GM12878 (cell line): Measurements from ENCODE around the gene HRG. TPM values are rescaled to one million over a fixed set of nuclear protein-coding genes. Genes with fewer than 3 reads are reported as not detected.

Experiments
- ATAC-seq: fragments of 200-7000 bp; cut with Tn5 transposase; 3 replicates; pipeline ENCODE4 v1.9.1; 2020; ENCODE audit warnings: mild to moderate bottlenecking, moderate library complexity
- BruUV-seq: library from RNA; stranded (reverse); fragments of 400-500 nt; replicated peaks from 2 replicates; lab custom pipeline; 2021; lab: Mats Ljungman, UMichigan
- CTCF ChIA-PET: fragments of 300-600 bp; sonication (Branson Sonifier 250); formaldehyde crosslinking; extraction: SDS; loops from one replicate; lab custom pipeline; 2021; ENCODE audit warnings: inconsistent platforms; lab: Yijun Ruan, JAX
- POLR2A ChIA-PET: fragments of 350-600 bp; formaldehyde crosslinking; extraction: SDS; loops from one replicate; lab custom pipeline; 2021; ENCODE audit warnings: inconsistent platforms; lab: Charles Lee
- RAD21 ChIA-PET: fragments of 300-600 bp; sonication (Branson Sonifier 250); formaldehyde crosslinking; loops from one replicate; lab custom pipeline; 2023; ENCODE audit warnings: antibody characterized with exemption; ENCODE audit not compliant: unreplicated experiment; lab: Charles Lee
- SMC1A ChIA-PET: fragments of 300-600 bp; sonication (Branson Sonifier 250); formaldehyde crosslinking; loops from one replicate; lab custom pipeline; 2023; ENCODE audit not compliant: unreplicated experiment, uncharacterized antibody; lab: Charles Lee
- DNase-seq: peaks from one replicate; pipeline ENCODE4 v3.0.0-alpha.2; 2011; ENCODE audit warnings: low read depth, low spot score
- FAIRE-seq: peaks from 3 replicates; lab custom pipeline; 2011; peaks lifted over from hg19 to GRCh38; lab: Jason Lieb, UNC
- H2AFZ ChIP-seq: 2 replicates; pipeline ENCODE4 v1.6.0; 2011; ENCODE audit warnings: low read depth, low read length, control low read depth; ENCODE audit not compliant: control insufficient read depth
- H3K27ac ChIP-seq: 2 replicates; pipeline ENCODE4 v1.5.1; 2011; ENCODE audit warnings: control low read depth; ENCODE audit not compliant: control insufficient read depth, insufficient read depth
- H3K27me3 ChIP-seq, 2 experiments: replicated peaks in 1 of 2; 2 replicates each; pipeline versions ENCODE4 v1.6.0 to v1.6.1; 2011; ENCODE audit warnings: low read length in 1 of 2; ENCODE audit not compliant: control insufficient read depth in 2 of 2, insufficient read depth in 2 of 2
- H3K36me3 ChIP-seq, 2 experiments: 2 replicates each; pipeline ENCODE4 v1.5.1; 2011; ENCODE audit warnings: low read length in 1 of 2; ENCODE audit not compliant: control insufficient read depth in 2 of 2, insufficient read depth in 2 of 2
- H3K4me1 ChIP-seq: 2 replicates; pipeline ENCODE4 v1.6.1; 2011; ENCODE audit warnings: mild to moderate bottlenecking, low read length, moderate library complexity, mixed read lengths; ENCODE audit not compliant: control insufficient read depth, insufficient read depth
- H3K4me2 ChIP-seq: 2 replicates; pipeline ENCODE4 v1.6.0; 2011; ENCODE audit warnings: control low read depth; ENCODE audit not compliant: control insufficient read depth, insufficient read depth
- H3K4me3 ChIP-seq: fragments of 200-600 bp; sonication (generic); 2 replicates; pipeline ENCODE4 v1.5.1; 2016
- H3K79me2 ChIP-seq: 2 replicates; pipeline ENCODE4 v1.6.0; 2011; ENCODE audit warnings: low read length; ENCODE audit not compliant: control insufficient read depth, insufficient read depth
- H3K9ac ChIP-seq: 2 replicates; pipeline ENCODE4 v1.8.0; 2011; ENCODE audit warnings: low read length, control low read depth, mixed read lengths; ENCODE audit not compliant: control insufficient read depth, insufficient read depth
- H3K9me3 ChIP-seq: replicated peaks from 3 replicates; pipeline ENCODE4 v1.5.1; 2011; ENCODE audit warnings: mild to moderate bottlenecking, low read length; ENCODE audit not compliant: control insufficient read depth, insufficient read depth
- H4K20me1 ChIP-seq: 2 replicates; pipeline ENCODE4 v1.6.0; 2011; ENCODE audit not compliant: control insufficient read depth, insufficient read depth
- BACH1 ChIP-seq: fragments of 450-650 bp; IDR thresholded peaks from 2 replicates; pipeline ENCODE4 v1.6.1; 2017; ENCODE audit warnings: mild to moderate bottlenecking, borderline replicate concordance
- CEBPZ ChIP-seq: fragments of 150-350 bp; IDR thresholded peaks from 2 replicates; pipeline ENCODE4 v1.6.1; 2016; ENCODE audit warnings: low read depth, low read length
- EP300 ChIP-seq, 2 experiments: fragments of 150-350 bp in 1 of 2; IDR thresholded peaks; 2 replicates each; pipeline ENCODE4 v1.6.1; 2011 to 2012; ENCODE audit warnings: low read depth in 2 of 2, low read length in 2 of 2, borderline replicate concordance in 1 of 2, improper control_type of control experiment in 1 of 2, inconsistent platforms in 1 of 2; ENCODE audit not compliant: control insufficient read depth in 1 of 2
- FOS ChIP-seq: IDR thresholded peaks from 3 replicates; pipeline ENCODE4 v1.6.1; 2011; ENCODE audit warnings: borderline replicate concordance; ENCODE audit not compliant: insufficient read length; ENCODE audit errors: extremely low read depth
- HDAC2 ChIP-seq: fragments of 200-600 bp; sonication (generic); IDR thresholded peaks from 2 replicates; pipeline ENCODE4 v1.6.1; 2017
- IKZF1 ChIP-seq: fragments of 450-650 bp; conservative IDR thresholded peaks from 2 replicates; pipeline ENCODE4 v1.6.1; 2017; ENCODE audit warnings: antibody characterized with exemption, mild to moderate bottlenecking
- IKZF2 ChIP-seq, 2 experiments: fragments of 450-650 bp; IDR thresholded peaks; 2 replicates each; pipeline ENCODE4 v1.6.1; 2017; ENCODE audit warnings: mild to moderate bottlenecking in 2 of 2, moderate library complexity in 2 of 2
- IRF4 ChIP-seq: IDR thresholded peaks from 2 replicates; pipeline ENCODE4 v1.6.1; 2011; ENCODE audit warnings: low read depth, low read length
- JUNB ChIP-seq: IDR thresholded peaks from 2 replicates; pipeline ENCODE4 v1.6.1; 2016; ENCODE audit warnings: antibody characterized with exemption, mild to moderate bottlenecking
- KAT2A ChIP-seq: conservative IDR thresholded peaks from 2 replicates; pipeline ENCODE4 v1.6.1; 2011; ENCODE audit warnings: low read depth, low read length; ENCODE audit not compliant: control insufficient read depth
- LARP7 ChIP-seq: fragments of 450-650 bp; IDR thresholded peaks from 2 replicates; pipeline ENCODE4 v1.6.1; 2017; ENCODE audit warnings: mild to moderate bottlenecking
- MTA3 ChIP-seq: IDR thresholded peaks from 2 replicates; pipeline ENCODE4 v1.6.1; 2012; ENCODE audit warnings: low read length, inconsistent platforms, borderline replicate concordance
- PAX5 ChIP-seq: IDR thresholded peaks from 2 replicates; pipeline ENCODE4 v1.6.1; 2011; ENCODE audit warnings: low read depth, low read length, borderline replicate concordance
- RBBP5 ChIP-seq: fragments of 200-600 bp; sonication (generic); conservative IDR thresholded peaks from 2 replicates; pipeline ENCODE4 v1.6.1; 2016
- RUNX3 ChIP-seq: IDR thresholded peaks from 2 replicates; pipeline ENCODE4 v1.6.1; 2012; ENCODE audit warnings: low read length, inconsistent platforms
- SPI1 ChIP-seq: IDR thresholded peaks from 2 replicates; pipeline ENCODE4 v1.6.1; 2011; ENCODE audit warnings: low read depth, mild to moderate bottlenecking, low read length, moderate library complexity, borderline replicate concordance; ENCODE audit not compliant: insufficient read depth
- SUPT20H ChIP-seq: IDR thresholded peaks from 2 replicates; pipeline ENCODE4 v1.6.1; 2011; ENCODE audit warnings: low read depth, mild to moderate bottlenecking, low read length, moderate library complexity, borderline replicate concordance; ENCODE audit not compliant: control insufficient read depth
- USF1 ChIP-seq: IDR thresholded peaks from 2 replicates; pipeline ENCODE4 v1.6.1; 2011; ENCODE audit warnings: borderline replicate concordance, low read depth, mild to moderate bottlenecking, moderate library complexity, mixed read lengths, low read length; ENCODE audit not compliant: insufficient read depth; ENCODE audit errors: extremely low read length
- ZBED1 ChIP-seq: IDR thresholded peaks from 2 replicates; pipeline ENCODE4 v1.6.1; 2016; ENCODE audit warnings: borderline replicate concordance
- WGBS: methylation state at CpG from one replicate; pipeline ENCODE4 v1.1.6; 2016; ENCODE audit warnings: low lambda C conversion rate; ENCODE audit not compliant: insufficient replicate concordance, insufficient coverage; ENCODE audit errors: missing lambda C conversion rate; 5-methylcytosine and 5-hydroxymethylcytosine counted together
- in situ Hi-C: fragments of 300-500 bp; cut with MboI; formaldehyde crosslinking; loops from 9 replicates; pipeline ENCODE4 v1.14.3; 2018; ENCODE audit warnings: mixed read lengths
- intact Hi-C: fragments of 100-400 bp; cut with micrococcal nuclease; formaldehyde crosslinking; loops from one replicate; pipeline ENCODE4 v1.14.2; 2022; ENCODE audit not compliant: unreplicated experiment
- polyA plus RNA-seq, 11 experiments: library from polyadenylated mRNA; depleted of rRNA in 4 of 11; unstranded in 6 of 11; stranded (reverse) in 5 of 11; fragments of >200 nt; fragmentation: Nextera tagmentation in 4 of 11; fragmentation: Illumina TruSeq in 1 of 11; extraction: Ambion mirVana in 4 of 11; extraction: Trizol in 1 of 11; gene quantifications; 1 replicate in 1 of 11; 2 replicates in 10 of 11; pipeline versions ENCODE4 v1.2.1 to v1.2.3, GENCODE V29; 2011 to 2016; ENCODE audit warnings: inconsistent platforms in 2 of 11, missing spikeins in 2 of 11, low read depth in 1 of 11
- total RNA-seq, 4 experiments: library from RNA; depleted of rRNA in 3 of 4; stranded (reverse); fragments of >200 nt in 3 of 4; fragmentation: Illumina TruSeq in 1 of 4; extraction: Trizol in 1 of 4; gene quantifications; 2 replicates each; pipeline versions ENCODE4 v1.2.1 to v1.2.3, GENCODE V29; 2013 to 2021

HRG gene
- total and polyA plus RNA-seq, 10 of the 15 experiments (the other 5 are each of a cell fraction or from before 2014, with no cell fraction given), result 0.21 TPM; not detected in 9

- H3K9ac ChIP-seq, result no peak overlapping the region
- ATAC-seq (peak; percentile 65), DNase-seq (no peak), FAIRE-seq (peak; percentile 23)
- BruUV-seq, result no TSS peak
- intact Hi-C loops, result no loop called here
- H4K20me1 ChIP-seq, result no peaks in the 10 kb centered on the region
- H2AFZ ChIP-seq, result no peak overlapping the region
- POLR2A ChIA-PET, result no interaction called here
- no peaks in the 10 kb centered on the region for H3K36me3 ChIP-seq
- no peak overlapping the region for H3K4me3 ChIP-seq
- 4% methylated on average over 3 of the region's 3 CpGs for WGBS
- no peaks in the 10 kb centered on the region for H3K4me1 ChIP-seq
- H3K27ac ChIP-seq, result no peak overlapping the region
- no peaks in the 10 kb centered on the region for H3K79me2 ChIP-seq
- in situ Hi-C loops, result no loop called here
- RAD21 ChIA-PET, result no interaction called here
- CTCF ChIA-PET, result no interaction called here
- SMC1A ChIA-PET, result no interaction called here
- H3K4me2 ChIP-seq, result no peak overlapping the region
- no peaks in the 10 kb centered on the region for H3K27me3 ChIP-seq
- no peaks in the 10 kb centered on the region for H3K9me3 ChIP-seq
- no peak for TF ChIP-seq PAX5
- no peak for TF ChIP-seq KAT2A
- TF ChIP-seq BACH1, result 0 out of 2 replicates have a peak, but pooled peaks have one; percentile 25
- TF ChIP-seq FOS, result no peak
- TF ChIP-seq RUNX3, result peak; percentile 38
- no peak for TF ChIP-seq IKZF2 (IDR thresholded peaks at IDR 0.05)
- TF ChIP-seq IRF4, result no peak
- TF ChIP-seq USF1, result no peak
- no peak for TF ChIP-seq MTA3
- TF ChIP-seq SPI1, result no peak
- TF ChIP-seq JUNB, result peak; percentile 66
- TF ChIP-seq CEBPZ, result no peak
- no peak for TF ChIP-seq HDAC2
- TF ChIP-seq SUPT20H, result no peak
- no peak for TF ChIP-seq ZBED1
- no peak for TF ChIP-seq IKZF1
- TF ChIP-seq EP300 (IDR thresholded peaks at IDR 0.05; ENCODE audit: borderline replicate concordance in 1 of 2, control insufficient read depth in 1 of 2, low read depth in 2 of 2, low read length in 2 of 2), result no peak
- no peak for TF ChIP-seq LARP7
- TF ChIP-seq RBBP5, result no peak
Observed at GRCh38 chr3:186700267-186700666, 34.5 kb downstream of the HRG start.
